WTC11 (cell line): Measurements from ENCODE around the gene NCKAP5. TPM values are rescaled to one million over a fixed set of nuclear protein-coding genes. Genes with fewer than 3 reads are reported as not detected.

ENCODE experiments used
- ATAC-seq: fragments of 200-7000 bp; cut with Tn5 transposase; 2 replicates; pipeline ENCODE4 v1.10.0; 2021; ENCODE audit warnings: mild to moderate bottlenecking, moderate library complexity
- CTCF ChIA-PET: fragments of 300-600 bp; sonication (Branson Sonifier 250); formaldehyde crosslinking; loops from one replicate; lab custom pipeline; 2021; ENCODE audit warnings: antibody characterized with exemption; lab: Charles Lee
- POLR2A ChIA-PET: fragments of 350-600 bp; sonication (Branson Sonifier 250); formaldehyde crosslinking; loops from one replicate; lab custom pipeline; 2021; ENCODE audit warnings: antibody characterized with exemption; lab: Charles Lee
- DNase-seq: peaks from one replicate; pipeline ENCODE4 v3.0.0; 2021; ENCODE audit warnings: low spot score
- H3K27ac Mint-ChIP-seq: 2 replicates; pipeline ENCODE4 v1.8.0; 2021; ENCODE audit warnings: mixed read lengths
- H3K27me3 Mint-ChIP-seq: 2 replicates; pipeline ENCODE4 v1.8.0; 2021; ENCODE audit warnings: low read depth, mild to moderate bottlenecking, moderate library complexity, mixed read lengths
- H3K36me3 Mint-ChIP-seq: 2 replicates; pipeline ENCODE4 v1.8.0; 2021; ENCODE audit warnings: mixed read lengths
- H3K4me1 Mint-ChIP-seq: 2 replicates; pipeline ENCODE4 v1.8.0; 2022; ENCODE audit warnings: mixed read lengths
- H3K4me3 Mint-ChIP-seq: 2 replicates; pipeline ENCODE4 v1.8.0; 2021; ENCODE audit warnings: mild to moderate bottlenecking, moderate library complexity, mixed read lengths
- H3K9me3 Mint-ChIP-seq: 2 replicates; pipeline ENCODE4 v1.8.0; 2021; ENCODE audit warnings: mixed read lengths
- ATF1 ChIP-seq: sonication (generic); formaldehyde crosslinking; IDR thresholded peaks from 2 replicates; pipeline ENCODE4 v1.8.1; 2023; ENCODE audit warnings: mild to moderate bottlenecking, moderate library complexity, missing genetic modification reagents
- EMX1 ChIP-seq: fragments of 250-450 bp; sonication (Bioruptor Pico); IDR thresholded peaks from 2 replicates; pipeline ENCODE4 v1.8.0; 2021; ENCODE audit warnings: mild to moderate bottlenecking
- FOXJ3 ChIP-seq: sonication (generic); formaldehyde crosslinking; IDR thresholded peaks from 2 replicates; pipeline ENCODE4 v1.9.0; 2021; ENCODE audit warnings: missing genetic modification reagents, mild to moderate bottlenecking, borderline replicate concordance
- IRF2 ChIP-seq: sonication (generic); formaldehyde crosslinking; IDR thresholded peaks from 2 replicates; pipeline ENCODE4 v1.8.0; 2022; ENCODE audit warnings: low read depth, missing genetic modification reagents, borderline replicate concordance
- JAZF1 ChIP-seq: fragments of 250-450 bp; sonication (Bioruptor Pico); IDR thresholded peaks from 2 replicates; pipeline ENCODE4 v1.9.0; 2021; ENCODE audit warnings: moderate library complexity, mild to moderate bottlenecking, inconsistent platforms
- KAT7 ChIP-seq: sonication (generic); formaldehyde crosslinking; IDR thresholded peaks from 2 replicates; pipeline ENCODE4 v1.8.1; 2023; ENCODE audit warnings: missing genetic modification reagents, mild to moderate bottlenecking, borderline replicate concordance
- MLX ChIP-seq: sonication (generic); formaldehyde crosslinking; IDR thresholded peaks from 2 replicates; pipeline ENCODE4 v1.8.1; 2023; ENCODE audit warnings: mild to moderate bottlenecking, missing genetic modification reagents, moderate library complexity
- NFYB ChIP-seq: sonication (generic); formaldehyde crosslinking; conservative IDR thresholded peaks from 2 replicates; pipeline ENCODE4 v1.8.0; 2022; ENCODE audit warnings: low read depth, missing genetic modification reagents
- NR1H2 ChIP-seq: sonication (generic); formaldehyde crosslinking; IDR thresholded peaks from 2 replicates; pipeline ENCODE4 v1.9.0; 2021; ENCODE audit warnings: mild to moderate bottlenecking, moderate library complexity, missing genetic modification reagents
- NR3C1 ChIP-seq: sonication (generic); formaldehyde crosslinking; conservative IDR thresholded peaks from 2 replicates; pipeline ENCODE4 v1.8.1; 2023; ENCODE audit warnings: low read depth, mild to moderate bottlenecking, missing genetic modification reagents
- PREB ChIP-seq: sonication (generic); formaldehyde crosslinking; IDR thresholded peaks from 2 replicates; pipeline ENCODE4 v1.8.1; 2022; ENCODE audit warnings: mild to moderate bottlenecking, missing genetic modification reagents, moderate library complexity, borderline replicate concordance
- RORB ChIP-seq: fragments of 250-450 bp; sonication (Bioruptor Pico); IDR thresholded peaks from 2 replicates; pipeline ENCODE4 v1.9.0; 2021; ENCODE audit warnings: mild to moderate bottlenecking
- SMAD3 ChIP-seq: sonication (generic); formaldehyde crosslinking; IDR thresholded peaks from 2 replicates; pipeline ENCODE4 v1.8.0; 2022; ENCODE audit warnings: missing genetic modification reagents, mild to moderate bottlenecking, borderline replicate concordance
- SP1 ChIP-seq: sonication (generic); formaldehyde crosslinking; conservative IDR thresholded peaks from 2 replicates; pipeline ENCODE4 v1.8.1; 2022; ENCODE audit warnings: missing genetic modification reagents
- USF1 ChIP-seq: sonication (generic); formaldehyde crosslinking; IDR thresholded peaks from 2 replicates; pipeline ENCODE4 v1.8.0; 2022; ENCODE audit warnings: mild to moderate bottlenecking, missing genetic modification reagents
- USF2 ChIP-seq: sonication (generic); formaldehyde crosslinking; IDR thresholded peaks from 2 replicates; pipeline ENCODE4 v1.8.1; 2023; ENCODE audit warnings: mild to moderate bottlenecking, missing genetic modification reagents, moderate library complexity
- ZBTB43 ChIP-seq: sonication (generic); formaldehyde crosslinking; IDR thresholded peaks from 2 replicates; pipeline ENCODE4 v1.8.1; 2023; ENCODE audit warnings: mild to moderate bottlenecking, missing genetic modification reagents
- ZMAT4 ChIP-seq: fragments of 250-450 bp; sonication (Bioruptor Pico); IDR thresholded peaks from 2 replicates; pipeline ENCODE4 v1.9.0; 2021; ENCODE audit warnings: mild to moderate bottlenecking
- ZNF219 ChIP-seq: sonication (generic); formaldehyde crosslinking; IDR thresholded peaks from 2 replicates; pipeline ENCODE4 v1.8.0; 2023; ENCODE audit warnings: missing genetic modification reagents, mild to moderate bottlenecking, borderline replicate concordance
- total RNA-seq: library from RNA; stranded (reverse); gene quantifications from 3 replicates; pipeline ENCODE4 v1.2.3, GENCODE V29; 2021

Gene NCKAP5
- total RNA-seq, 1 experiment from 2014 or later, result 0.55 TPM

GRCh38 chr2:133416146-133416545 is 152.1 kb downstream of the NCKAP5 start (continued):
- TF ChIP-seq NR3C1 (CRISPR knock-in tag), result no peak
- no peak for TF ChIP-seq ZMAT4 (CRISPR knock-in tag)
- no peak for TF ChIP-seq PREB (CRISPR knock-in tag)
- no peak for TF ChIP-seq USF1 (CRISPR knock-in tag)

GRCh38 chr2:133415210-133415876 is 152.9 kb downstream of the NCKAP5 start:
- DNase-seq (no peak), ATAC-seq (no peak)
- Mint-ChIP-seq H3K27me3 (peaks cover 36% of the 10 kb centered on the region), H3K9me3 (no peaks in the 10 kb centered on the region), H3K4me3 (no peak overlapping the region), H3K27ac (no peak overlapping the region), H3K36me3 (no peaks in the 10 kb centered on the region), H3K4me1 (peaks cover 25% of the 10 kb centered on the region)
- POLR2A ChIA-PET, result no interaction called here
- TF ChIP-seq IRF2 (CRISPR knock-in tag), result no peak
- TF ChIP-seq ZNF219 (CRISPR knock-in tag), result no peak
- TF ChIP-seq MLX, result no peak
- no peak for TF ChIP-seq JAZF1 (CRISPR knock-in tag)
- no peak for TF ChIP-seq USF1 (CRISPR knock-in tag)
- no peak for TF ChIP-seq KAT7 (CRISPR knock-in tag)
- TF ChIP-seq ATF1 (CRISPR knock-in tag), result no peak
- no peak for TF ChIP-seq RORB (CRISPR knock-in tag)
- no peak for TF ChIP-seq FOXJ3
- no peak for TF ChIP-seq ZBTB43 (CRISPR knock-in tag)
- no peak for TF ChIP-seq EMX1 (CRISPR knock-in tag)
- no peak for TF ChIP-seq USF2 (CRISPR knock-in tag)
- TF ChIP-seq SMAD3, result no peak
- no peak for TF ChIP-seq NFYB
- no peak for TF ChIP-seq SP1
- no peak for TF ChIP-seq NR1H2 (CRISPR knock-in tag)
- CTCF ChIA-PET, result interaction anchor here (0.7 to 1.7 kb wide), 2 partner anchors 104 to 364 kb away, joined by 3 to 4 read pairs; no protein-coding TSS in a partner anchor
